GM21786 (cell line): ENCODE data around the gene RAB30.
"Not testable (repeated sequence)": the region's sequence is repeated elsewhere in the genome, so short reads cannot be mapped to it uniquely, and the experiment has no call there.

Experiments used
- ATAC-seq: cut with Tn5 transposase; IDR thresholded peaks from one replicate; pipeline ENCODE4 v1.9.1; 2021; ENCODE audit not compliant: unreplicated experiment

Gene RAB30

GRCh38 chr11:82950502-82950901, 121.2 kb downstream of the RAB30 start:
- not testable (repeated sequence) for ATAC-seq

GRCh38 chr11:82949352-82949751, 122.3 kb downstream of the RAB30 start:
- ATAC-seq: no peak

- no peak for ATAC-seq
Observed at GRCh38 chr11:82945682-82946081, 126.0 kb downstream of the RAB30 start.

- not testable (repeated sequence) for ATAC-seq
Observed at GRCh38 chr11:82945041-82945440, 126.7 kb downstream of the RAB30 start.

- ATAC-seq: no peak
Observed at GRCh38 chr11:82944198-82944597, 127.5 kb downstream of the RAB30 start.

- not testable (repeated sequence) for ATAC-seq
Observed at GRCh38 chr11:82943430-82943829, 128.3 kb downstream of the RAB30 start.

- ATAC-seq: no peak
Observed at GRCh38 chr11:82942376-82942775, 129.3 kb downstream of the RAB30 start.

GRCh38 chr11:82939456-82939855, 132.2 kb downstream of the RAB30 start:
- no peak for ATAC-seq

GRCh38 chr11:82937554-82937953, 134.1 kb downstream of the RAB30 start:
- no peak for ATAC-seq

- ATAC-seq: no peak
Observed at GRCh38 chr11:82936261-82936660, 135.4 kb downstream of the RAB30 start.

- ATAC-seq: no peak
Observed at GRCh38 chr11:82932564-82932963, 139.1 kb downstream of the RAB30 start.

GRCh38 chr11:82930734-82931133, 141.0 kb downstream of the RAB30 start:
- ATAC-seq: no peak

- no peak for ATAC-seq
Observed at GRCh38 chr11:82930229-82930628, 141.5 kb downstream of the RAB30 start.

- no peak for ATAC-seq
Observed at GRCh38 chr11:82929121-82929520, 142.6 kb downstream of the RAB30 start.

GRCh38 chr11:82927264-82927880, 144.3 kb downstream of the RAB30 start:
- ATAC-seq: peak; percentile 79

- ATAC-seq: no peak
Observed at GRCh38 chr11:82924522-82925224, 147.0 kb downstream of the RAB30 start.
